Activated naive CD4-positive, alpha-beta T cell treated with anti-CD3 and anti-CD28 coated beads, Interleukin-2, amount 50 U/mL, for 72 hours (primary cell): ENCODE data around the gene NOTCH1. TPM values are rescaled to one million over a fixed set of nuclear protein-coding genes. Genes with fewer than 3 reads are reported as not detected.
"Not testable (repeated sequence)": the region's sequence is repeated elsewhere in the genome, so short reads cannot be mapped to it uniquely, and the experiment has no call there.

Experiments
- ATAC-seq, 2 donors: fragments of 150-1000 bp; cut with Tn5 transposase; 2 replicates each; pipeline ENCODE4 v1.10.0; 2021; ENCODE audit warnings: mild to moderate bottlenecking in 2 of 2, moderate library complexity in 2 of 2
- DNase-seq, 2 donors: peaks; one replicate each; pipeline ENCODE4 v3.0.0; 2021 to 2022; ENCODE audit warnings: low spot score in 2 of 2
- H3K27ac Mint-ChIP-seq, 2 donors: one replicate each; pipeline ENCODE4 v1.8.0; 2022; ENCODE audit warnings: mild to moderate bottlenecking in 2 of 2, mixed read lengths in 2 of 2
- H3K36me3 Mint-ChIP-seq, 2 donors: one replicate each; pipeline ENCODE4 v1.8.0; 2022; ENCODE audit warnings: mixed read lengths in 2 of 2
- H3K9me3 Mint-ChIP-seq, 2 donors: one replicate each; pipeline ENCODE4 v1.8.0; 2022; ENCODE audit warnings: mixed read lengths in 2 of 2
- total RNA-seq, 2 donors: library from RNA; stranded (reverse); gene quantifications; one replicate each; pipeline ENCODE4 v1.2.3, GENCODE V29; 2022

The NOTCH1 gene
- total RNA-seq, 2 donors from 2014 or later, result 76.4 to 85.5 TPM

DNA sequence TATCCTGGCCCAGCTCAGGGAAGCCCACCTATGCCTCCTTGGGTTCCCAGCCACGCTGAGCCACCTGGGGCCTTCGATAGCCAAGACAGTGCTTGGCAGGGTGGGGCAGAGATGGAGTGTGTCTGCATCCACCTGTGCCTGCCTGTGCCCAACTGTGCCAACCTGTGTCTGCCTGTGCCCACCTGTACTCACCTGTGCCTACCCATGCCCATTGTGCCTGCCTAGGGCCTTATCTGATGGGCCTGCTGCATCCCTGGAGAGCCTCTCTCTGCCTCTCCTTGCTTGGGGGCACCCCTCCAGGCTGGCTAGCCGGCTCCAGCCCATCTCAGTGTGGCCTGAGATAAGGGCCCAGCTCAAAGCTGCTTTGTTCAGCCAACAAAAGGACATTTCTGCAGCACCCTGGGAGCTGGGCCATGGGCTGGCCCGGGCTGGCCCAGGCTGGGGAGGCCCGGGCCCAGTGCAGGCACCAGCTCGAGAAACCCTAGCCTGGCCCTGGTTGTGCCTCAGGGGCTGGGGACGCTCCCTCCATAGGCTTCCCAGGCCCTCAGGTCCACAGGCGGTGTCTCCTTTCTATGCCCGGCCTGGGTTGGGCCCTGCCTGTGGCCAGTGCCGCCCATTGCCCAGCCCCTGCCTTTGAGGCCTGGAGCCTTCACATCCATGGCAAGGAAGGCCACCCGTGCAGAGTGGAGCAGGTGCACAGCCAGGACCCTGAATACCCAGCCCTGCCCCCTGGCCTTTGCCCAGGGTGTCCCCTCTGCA, 37.3 kb upstream of the NOTCH1 start:
- no peak overlapping the region for H3K27ac Mint-ChIP-seq
- DNase-seq (no peak), ATAC-seq (no peak)
- H3K9me3 Mint-ChIP-seq, result no peaks in the 10 kb centered on the region
- H3K36me3 Mint-ChIP-seq, result no peaks in the 10 kb centered on the region

DNA sequence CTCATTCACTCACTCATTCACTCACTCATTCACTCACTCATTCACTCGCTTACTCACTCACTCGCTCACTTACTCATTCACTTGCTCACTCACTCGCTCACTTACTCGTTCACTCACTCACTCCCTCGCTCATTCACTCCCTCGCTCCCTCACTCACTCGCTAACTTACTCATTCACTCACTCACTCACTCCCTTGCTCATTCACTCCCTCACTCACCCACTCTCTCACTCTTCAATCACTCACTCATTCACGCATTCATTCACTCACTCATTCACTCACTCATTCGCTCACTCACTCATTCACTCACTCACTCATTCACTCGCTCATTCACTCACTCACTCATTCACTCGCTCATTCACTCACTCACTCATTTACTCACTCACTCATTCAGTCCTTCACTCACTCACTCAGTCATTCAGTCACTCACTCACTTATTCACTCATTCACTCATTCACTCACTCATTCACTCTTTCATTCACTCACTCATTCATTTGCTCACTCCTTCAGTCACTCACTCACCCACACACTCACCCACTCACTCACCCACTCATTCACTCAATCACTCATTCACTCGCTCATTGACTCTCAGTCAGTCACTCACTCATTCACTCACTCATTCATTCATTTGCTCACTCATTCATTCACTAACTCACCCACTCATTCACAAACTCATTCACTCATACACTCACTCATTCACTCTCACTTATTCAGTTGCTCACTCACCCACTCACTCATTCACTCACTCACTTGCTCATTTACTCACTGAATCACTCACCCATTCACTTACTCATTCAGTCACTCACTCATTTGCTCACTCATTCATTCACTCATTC, 36.0 kb upstream of the NOTCH1 start:
- Mint-ChIP-seq H3K36me3 (no peaks in the 10 kb centered on the region), H3K9me3 (no peaks in the 10 kb centered on the region), H3K27ac (no peak overlapping the region)
- DNase-seq (no peak), ATAC-seq (peak in 1 of 2 donors; percentile 79)

DNA sequence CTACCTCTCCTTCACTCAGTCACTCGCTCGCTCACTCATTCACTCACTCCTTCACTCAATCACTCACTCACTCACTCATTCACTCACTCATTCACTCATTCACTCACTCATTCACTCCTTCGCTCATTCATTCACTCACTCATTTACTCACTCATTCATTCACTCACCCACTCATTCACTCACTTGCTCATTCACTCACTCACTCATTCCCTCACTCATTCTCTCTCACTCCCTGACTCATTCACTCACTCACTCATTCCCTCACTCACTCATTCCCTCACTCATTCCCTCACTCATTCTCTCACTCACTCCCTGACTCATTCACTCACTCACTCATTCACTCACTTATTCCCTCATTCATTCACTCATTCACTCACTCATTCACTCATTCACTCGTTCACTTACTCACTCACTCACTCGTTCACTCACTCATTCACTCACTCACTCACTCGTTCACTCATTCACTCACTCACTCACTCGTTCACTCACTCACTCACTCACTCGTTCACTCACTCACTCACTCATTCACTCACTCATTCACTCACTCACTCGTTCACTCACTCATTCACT, 33.9 kb upstream of the NOTCH1 start:
- H3K27ac Mint-ChIP-seq, H3K9me3 Mint-ChIP-seq, DNase-seq, H3K36me3 Mint-ChIP-seq: not testable (repeated sequence)
- peak; percentile 25 to 40 for ATAC-seq

DNA sequence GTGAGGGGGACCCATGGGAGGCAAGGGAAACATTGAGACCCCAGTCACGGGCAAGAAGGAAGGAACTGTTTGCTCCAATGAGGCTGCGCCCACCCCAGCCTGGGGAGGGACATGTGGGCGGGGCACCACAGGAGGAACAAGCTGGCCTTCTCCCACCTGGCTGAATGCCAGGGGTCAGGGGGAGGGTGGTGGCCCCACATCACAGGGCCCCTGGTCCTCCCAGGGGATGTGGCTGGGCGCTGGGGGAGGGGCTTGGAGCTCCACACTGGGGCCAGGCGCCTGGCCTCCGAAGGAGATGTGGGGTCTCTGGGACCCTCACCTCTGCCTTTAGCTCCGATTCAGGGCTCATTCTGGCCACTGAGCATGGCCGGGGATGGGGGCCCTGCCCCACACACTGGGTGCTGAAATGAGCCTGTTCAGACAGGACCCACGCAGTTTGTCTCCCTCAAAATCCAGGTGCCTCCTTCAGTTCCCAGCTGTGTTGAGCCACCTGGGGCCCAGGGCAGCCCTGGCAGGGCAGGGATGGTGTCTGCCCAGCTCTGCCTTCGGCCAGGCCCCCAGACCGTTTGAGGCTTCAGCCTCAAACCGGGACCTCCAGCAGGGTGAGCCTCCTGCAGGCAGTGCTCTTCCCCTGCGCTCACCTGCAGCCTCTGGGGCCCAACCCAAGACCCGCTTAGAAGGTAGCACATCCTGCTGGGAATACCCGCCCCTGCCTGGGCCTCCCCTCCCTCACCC, 33.2 kb upstream of the NOTCH1 start:
- peak; percentile 26 to 59 for ATAC-seq
- Mint-ChIP-seq H3K36me3 (no peaks in the 10 kb centered on the region), H3K27ac (no peak overlapping the region), H3K9me3 (no peaks in the 10 kb centered on the region)
- DNase-seq, result no peak

DNA sequence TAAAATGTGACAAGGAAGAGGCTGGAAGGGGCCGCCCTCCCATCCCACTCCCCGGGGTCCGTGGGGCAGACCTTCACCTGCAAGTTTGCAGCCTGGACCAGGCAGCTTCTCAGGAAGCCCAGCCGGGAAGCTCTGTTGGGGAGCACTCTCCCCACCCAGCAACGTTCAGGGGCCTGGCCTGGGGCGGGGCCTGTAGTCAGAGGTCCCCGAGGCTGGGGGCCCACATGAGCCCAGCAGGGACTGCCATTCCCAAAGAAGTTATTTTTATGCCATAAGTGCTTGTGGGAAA, 32.7 kb upstream of the NOTCH1 start:
- Mint-ChIP-seq H3K27ac (no peak overlapping the region), H3K36me3 (no peaks in the 10 kb centered on the region), H3K9me3 (no peaks in the 10 kb centered on the region)
- ATAC-seq, result peak in 1 of 2 donors; percentile 21
- DNase-seq, result no peak

DNA sequence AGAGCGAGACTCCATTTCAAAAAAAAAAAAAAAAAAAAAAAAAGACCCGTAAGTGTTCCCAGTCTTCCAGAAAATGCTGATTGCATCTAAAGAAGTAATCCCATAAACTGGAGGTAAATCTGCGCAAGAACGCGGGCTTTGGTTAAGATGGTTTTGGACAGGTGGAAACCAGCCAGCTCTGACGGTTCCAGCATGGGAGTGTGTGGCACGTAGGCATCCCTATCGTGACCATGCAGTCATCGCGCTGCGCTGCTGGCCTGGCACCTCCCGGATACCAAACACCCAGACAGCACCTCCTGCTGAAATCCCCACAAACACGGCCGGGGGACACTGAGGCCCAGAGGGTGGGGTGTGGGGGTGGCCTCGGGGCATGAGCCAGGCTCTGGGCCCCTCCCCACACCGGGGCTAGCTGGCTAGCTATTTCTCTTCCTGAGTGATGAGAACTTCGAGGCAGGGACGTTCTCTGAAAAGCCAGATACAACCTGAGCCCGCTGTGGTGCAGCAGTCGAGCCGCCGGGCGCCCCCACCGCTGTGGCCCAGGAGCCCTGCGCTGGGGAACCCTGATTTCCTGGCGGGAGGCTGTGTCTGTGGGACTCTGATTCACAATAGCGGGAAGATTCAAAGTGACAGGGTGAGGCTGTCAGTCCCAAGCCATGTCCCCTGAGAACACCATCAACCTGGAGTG, 32.2 kb upstream of the NOTCH1 start:
- peak in 1 of 2 donors; percentile 20 for ATAC-seq
- no peak for DNase-seq
- H3K36me3 Mint-ChIP-seq, result no peaks in the 10 kb centered on the region
- no peaks in the 10 kb centered on the region for H3K9me3 Mint-ChIP-seq
- no peak overlapping the region for H3K27ac Mint-ChIP-seq

DNA sequence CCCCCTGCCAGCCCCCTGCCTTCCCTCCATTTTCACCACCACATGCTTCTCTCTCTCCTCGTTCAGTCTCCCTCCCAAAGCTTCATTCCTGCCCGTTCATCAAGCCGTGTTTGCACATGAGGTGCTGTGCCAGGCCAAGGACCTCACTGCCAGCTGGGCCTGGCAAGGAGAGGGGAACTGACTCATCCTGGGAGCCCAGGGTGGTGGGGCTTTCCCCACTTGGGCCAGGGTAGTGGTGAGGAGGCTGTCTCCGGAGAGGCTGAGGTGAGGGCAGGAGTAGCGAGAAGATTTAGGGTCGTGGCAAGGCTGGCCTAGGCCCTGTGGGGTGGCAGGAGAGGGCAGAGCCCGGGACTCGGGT, 30.4 kb upstream of the NOTCH1 start:
- peak in 1 of 2 donors; percentile 94 for ATAC-seq
- H3K27ac Mint-ChIP-seq, result no peak overlapping the region
- no peaks in the 10 kb centered on the region for H3K36me3 Mint-ChIP-seq
- DNase-seq, result no peak
- H3K9me3 Mint-ChIP-seq, result no peaks in the 10 kb centered on the region

DNA sequence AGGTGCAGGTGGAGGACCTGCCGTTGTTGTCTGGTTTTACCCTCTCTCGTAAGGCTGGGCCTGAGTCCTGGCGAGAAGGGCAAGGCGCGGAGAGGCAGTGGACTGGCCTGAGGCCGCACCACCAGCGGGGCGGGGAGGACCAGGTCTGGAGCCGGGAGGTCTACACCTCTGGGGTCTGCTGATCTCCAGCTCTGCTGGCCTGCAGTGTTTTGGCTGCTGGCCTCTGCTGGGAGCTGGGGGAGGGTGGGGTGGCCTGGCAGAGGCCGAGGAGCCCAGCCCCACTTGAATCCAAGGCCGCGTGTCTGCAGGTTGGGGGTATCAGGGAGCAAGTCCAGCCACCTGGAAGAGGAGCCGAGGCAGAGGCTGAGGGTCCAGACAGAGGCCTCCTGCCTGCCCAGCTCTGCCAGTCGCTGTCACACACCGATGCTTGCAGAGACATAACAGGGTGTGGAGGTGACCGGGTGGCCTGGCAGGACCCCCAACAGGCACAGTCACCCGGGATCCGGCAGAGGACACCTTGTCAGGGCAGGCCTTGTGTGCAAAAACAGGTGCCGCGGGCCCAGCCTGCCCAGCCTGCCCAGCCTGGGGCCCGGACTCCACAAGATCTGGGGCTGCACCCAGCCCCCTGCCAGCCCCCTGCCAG, 29.9 kb upstream of the NOTCH1 start:
- no peaks in the 10 kb centered on the region for H3K9me3 Mint-ChIP-seq
- no peaks in the 10 kb centered on the region for H3K36me3 Mint-ChIP-seq
- no peak overlapping the region for H3K27ac Mint-ChIP-seq
- ATAC-seq (no peak), DNase-seq (no peak)

DNA sequence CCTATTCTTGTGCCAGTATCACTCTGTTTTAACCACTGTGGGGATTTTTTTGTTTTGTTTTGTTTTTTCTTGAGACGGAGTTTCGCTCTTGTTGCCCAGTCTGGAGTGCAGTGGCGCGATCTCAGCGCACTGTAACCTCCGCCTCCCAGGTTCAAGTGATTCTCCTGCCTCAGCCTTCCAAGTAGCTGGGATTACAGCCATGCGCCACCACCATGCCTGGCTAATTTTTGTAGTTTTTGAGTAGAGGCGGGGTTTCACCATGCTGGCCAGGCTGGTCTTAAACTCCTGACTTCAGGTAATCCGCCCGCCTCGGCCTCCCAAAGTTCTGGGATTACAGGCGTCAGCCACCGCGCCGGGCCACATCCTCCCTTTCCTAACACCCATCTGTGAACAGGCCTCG, 28.8 kb upstream of the NOTCH1 start:
- not testable (repeated sequence) for DNase-seq, H3K27ac Mint-ChIP-seq, ATAC-seq, H3K36me3 Mint-ChIP-seq, H3K9me3 Mint-ChIP-seq

DNA sequence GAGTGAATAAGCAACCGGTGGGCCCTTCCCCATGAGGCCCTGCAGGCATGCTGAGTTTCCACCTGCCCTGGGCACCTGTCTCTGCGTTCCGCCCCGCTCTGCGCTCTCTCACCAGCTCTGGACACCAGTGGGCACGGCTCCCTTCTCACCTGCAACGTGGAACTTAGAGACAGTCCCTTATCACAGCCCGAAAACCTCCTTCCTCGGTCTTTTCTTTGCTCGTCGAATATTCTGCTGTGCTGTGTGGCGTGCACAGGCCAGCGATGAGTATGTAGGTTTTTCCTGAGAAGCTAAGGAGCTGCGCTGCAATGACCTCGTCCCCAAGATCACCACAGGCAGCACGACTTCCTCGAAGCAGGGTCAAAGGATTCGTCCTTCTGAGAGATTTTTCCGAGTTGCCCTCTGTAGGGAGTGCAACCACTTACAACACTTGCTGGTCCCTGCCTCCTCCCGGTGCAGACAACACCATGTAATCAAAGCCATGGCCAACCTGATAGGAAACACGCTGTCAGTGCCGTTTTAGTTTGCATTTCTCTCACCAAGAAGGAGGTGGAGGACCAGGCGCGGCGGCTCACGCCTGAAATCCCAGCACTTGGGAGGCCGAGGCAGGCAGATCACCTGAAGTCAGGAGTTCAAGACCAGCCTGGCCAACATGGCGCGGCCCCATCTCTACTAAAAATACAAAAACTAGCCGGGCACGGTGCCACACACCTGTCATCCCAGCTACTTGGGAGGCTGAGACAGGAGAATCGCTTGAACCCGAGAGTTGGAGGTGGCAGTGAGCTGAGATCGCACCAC, 27.2 kb upstream of the NOTCH1 start:
- ATAC-seq, result no peak
- Mint-ChIP-seq H3K27ac (no peak overlapping the region), H3K9me3 (peaks cover 0 to 6% of the 10 kb centered on the region in 2 donors), H3K36me3 (no peaks in the 10 kb centered on the region)
- no peak for DNase-seq

DNA sequence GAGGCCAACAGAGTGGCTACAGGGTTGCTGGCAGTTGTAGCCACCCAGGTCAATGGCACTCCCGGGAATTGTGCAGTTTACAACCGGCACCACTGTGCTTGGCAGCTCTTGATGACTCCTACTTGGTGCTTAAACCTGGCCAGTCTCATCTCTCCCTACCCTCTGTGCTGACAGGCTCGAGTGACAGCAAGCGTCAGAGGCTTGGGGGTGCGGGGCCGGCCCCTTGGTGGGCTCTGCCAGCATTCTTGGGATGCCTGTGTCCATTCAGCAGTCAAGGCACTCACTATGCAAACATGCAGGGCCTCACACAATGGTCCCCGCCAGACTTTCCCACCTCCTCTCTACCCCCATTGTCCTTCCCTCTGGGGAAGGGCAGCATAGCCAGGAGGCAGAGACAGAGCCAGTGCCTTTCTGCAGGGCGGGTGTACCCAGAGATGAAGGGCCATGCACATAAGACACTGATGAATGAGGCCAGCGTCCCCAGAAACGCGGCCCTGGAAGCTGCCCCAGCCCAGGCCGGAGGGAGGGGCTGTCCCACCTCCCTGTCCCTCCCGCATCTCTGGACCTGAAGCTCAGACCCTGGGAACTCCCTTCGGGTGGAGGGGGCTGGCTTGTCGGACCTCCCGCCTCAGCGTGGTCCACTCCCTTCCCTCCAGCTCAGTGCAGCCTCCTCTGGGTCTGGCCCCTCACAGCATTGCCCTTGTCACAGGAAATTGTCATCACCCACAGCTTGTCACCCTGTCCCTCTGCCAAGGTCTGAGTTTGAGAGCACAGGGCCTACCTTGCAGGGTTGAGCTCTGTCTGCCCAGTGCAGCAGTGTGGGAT, 26.4 kb upstream of the NOTCH1 start:
- no peak for ATAC-seq
- DNase-seq, result no peak
- peaks cover 0 to 6% of the 10 kb centered on the region in 2 donors for H3K9me3 Mint-ChIP-seq
- no peaks in the 10 kb centered on the region for H3K36me3 Mint-ChIP-seq
- H3K27ac Mint-ChIP-seq, result no peak overlapping the region

DNA sequence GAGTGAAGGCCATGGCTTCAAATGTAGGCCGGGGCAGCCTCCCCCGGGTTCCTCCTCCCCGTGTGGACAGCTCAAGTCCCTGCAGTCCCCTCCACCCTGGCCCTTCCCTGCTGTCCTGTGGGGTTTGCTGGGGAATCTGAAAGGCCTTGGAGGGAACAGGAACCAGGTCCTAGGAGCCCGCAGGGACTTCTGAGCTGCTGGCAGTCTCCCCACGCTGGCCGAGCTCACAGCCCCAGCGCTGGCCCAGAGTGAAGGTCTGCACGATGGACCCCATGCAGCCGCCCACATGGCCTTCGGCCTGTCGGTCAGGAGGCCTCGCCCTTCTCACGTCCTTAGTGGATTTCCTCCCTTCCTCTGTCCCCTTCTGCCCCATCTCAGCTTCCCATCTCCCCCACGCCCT, 25.7 kb upstream of the NOTCH1 start:
- Mint-ChIP-seq H3K36me3 (no peaks in the 10 kb centered on the region), H3K9me3 (peaks cover 0 to 6% of the 10 kb centered on the region in 2 donors), H3K27ac (no peak overlapping the region)
- no peak for ATAC-seq
- no peak for DNase-seq

DNA sequence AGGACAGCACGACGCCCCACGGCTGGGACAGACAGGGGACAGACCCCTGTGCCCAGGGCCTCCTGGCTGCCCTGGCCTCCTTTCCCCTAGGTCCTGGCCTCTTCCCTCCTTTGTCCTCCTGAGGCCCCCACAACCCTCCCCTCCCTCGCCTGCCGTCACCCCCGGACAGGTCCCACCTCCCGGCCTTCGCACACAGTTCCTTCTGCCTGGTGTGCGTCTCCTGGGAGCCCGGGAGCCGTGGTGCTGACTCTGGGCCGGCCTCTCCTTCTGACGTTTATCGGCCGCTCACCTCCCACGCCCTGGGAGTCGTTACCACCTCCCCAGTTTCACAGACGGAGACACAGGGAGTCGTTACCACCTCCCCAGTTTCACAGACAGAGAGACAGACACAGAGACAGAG, 25.1 kb upstream of the NOTCH1 start:
- ATAC-seq (no peak), DNase-seq (no peak)
- Mint-ChIP-seq H3K9me3 (peaks cover 0 to 6% of the 10 kb centered on the region in 2 donors), H3K27ac (no peak overlapping the region), H3K36me3 (no peaks in the 10 kb centered on the region)

DNA sequence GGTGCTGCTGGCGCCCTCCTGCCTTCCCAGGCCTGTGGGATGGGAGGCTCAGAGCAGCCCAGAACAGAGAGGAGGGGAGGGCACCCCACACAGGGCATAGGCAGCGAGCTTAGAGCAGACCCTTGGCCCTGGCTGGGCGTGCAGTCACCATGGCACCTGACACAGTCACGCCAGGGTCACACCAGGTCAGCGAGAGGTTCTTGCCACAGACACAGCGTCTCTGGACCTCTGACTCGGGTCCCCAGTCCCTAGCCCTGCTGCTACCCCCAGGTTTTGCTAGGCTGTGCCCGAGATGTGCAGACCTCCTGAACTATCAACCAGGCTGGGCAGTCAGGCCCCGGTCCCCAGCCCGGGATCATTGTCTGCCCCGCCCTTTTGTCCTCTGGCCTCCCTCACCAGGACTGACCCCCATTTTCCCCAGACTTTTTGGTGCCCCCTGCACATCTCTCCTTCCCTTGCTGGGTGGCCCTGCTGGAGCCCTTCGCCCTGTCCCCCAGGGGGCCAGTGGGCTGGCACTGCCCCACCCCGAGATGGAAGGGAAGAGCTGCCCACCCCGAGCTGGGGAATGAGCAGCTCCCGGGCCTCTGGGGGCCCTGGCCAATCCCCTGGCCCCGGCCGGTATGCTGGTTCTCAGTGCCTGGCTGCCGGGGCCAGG, 24.5 kb upstream of the NOTCH1 start:
- Mint-ChIP-seq H3K9me3 (peaks cover 0 to 6% of the 10 kb centered on the region in 2 donors), H3K36me3 (no peaks in the 10 kb centered on the region), H3K27ac (no peak overlapping the region)
- DNase-seq, result no peak
- no peak for ATAC-seq
